Measurements from ENCODE around the gene TMEM123.
"Not testable (repeated sequence)": the region's sequence is repeated elsewhere in the genome, so short reads cannot be mapped to it uniquely, and the experiment has no call there.

TMEM123 gene

DNA sequence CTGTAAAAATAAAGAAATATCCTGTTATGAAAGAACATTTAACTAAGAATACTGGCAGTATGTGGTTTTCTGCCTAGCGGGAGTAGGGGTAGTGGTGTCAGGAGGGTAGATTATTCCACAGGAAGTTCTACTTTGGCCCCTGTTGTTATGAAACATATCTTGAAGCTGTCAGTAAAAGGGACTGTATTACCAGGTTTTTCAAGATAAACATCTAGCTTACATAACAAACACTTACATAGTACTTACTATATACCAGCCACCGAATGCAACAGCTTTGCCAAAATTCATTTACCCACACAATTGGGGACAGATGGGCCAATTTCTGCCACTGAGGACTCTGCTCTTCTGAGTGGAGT, 3.7 kb downstream of the TMEM123 start:
- DNase-seq: no peak

DNA sequence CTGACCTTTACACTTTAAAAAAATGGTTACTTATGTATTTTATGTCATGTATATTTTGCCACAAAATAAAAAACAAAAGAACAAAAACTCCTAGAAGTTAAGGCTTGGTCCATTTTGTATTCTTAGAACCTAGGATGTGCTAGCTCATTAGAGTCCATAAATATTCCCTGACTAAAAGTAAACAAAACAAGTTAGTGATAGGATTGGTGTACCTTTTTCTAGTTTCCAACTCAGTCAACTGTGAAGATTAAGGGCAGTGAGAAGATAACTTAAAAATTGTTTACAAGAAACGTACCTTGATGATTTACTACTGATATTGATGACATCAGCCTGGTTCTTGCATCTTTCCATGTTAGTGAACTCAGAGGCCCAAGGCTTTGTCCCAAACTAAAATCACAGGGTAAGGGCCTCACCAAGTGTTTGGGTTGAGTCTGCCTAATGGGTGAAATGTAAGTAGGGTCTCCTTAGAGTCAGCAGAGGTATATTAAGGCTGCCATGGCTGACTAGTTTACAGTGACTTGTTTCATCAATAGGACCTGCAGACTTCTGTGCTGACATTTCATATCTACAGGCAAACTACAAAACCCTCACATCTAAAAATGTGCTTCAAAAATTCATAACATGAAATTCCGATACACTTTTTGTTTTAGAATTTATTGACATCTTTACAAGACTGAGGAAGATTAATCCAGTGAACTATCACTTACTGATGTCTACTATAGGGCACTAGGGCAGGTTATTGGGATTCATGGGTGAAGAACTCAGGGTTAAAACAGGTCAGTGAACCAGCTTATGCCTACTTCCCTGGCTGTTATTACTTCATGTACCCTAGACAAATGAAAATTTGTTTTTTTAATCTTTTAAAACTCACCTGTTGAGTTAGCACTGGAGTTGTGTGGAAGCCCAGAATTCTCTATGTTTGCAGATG, 4.4 kb downstream of the TMEM123 start:
- no peak for DNase-seq

DNA sequence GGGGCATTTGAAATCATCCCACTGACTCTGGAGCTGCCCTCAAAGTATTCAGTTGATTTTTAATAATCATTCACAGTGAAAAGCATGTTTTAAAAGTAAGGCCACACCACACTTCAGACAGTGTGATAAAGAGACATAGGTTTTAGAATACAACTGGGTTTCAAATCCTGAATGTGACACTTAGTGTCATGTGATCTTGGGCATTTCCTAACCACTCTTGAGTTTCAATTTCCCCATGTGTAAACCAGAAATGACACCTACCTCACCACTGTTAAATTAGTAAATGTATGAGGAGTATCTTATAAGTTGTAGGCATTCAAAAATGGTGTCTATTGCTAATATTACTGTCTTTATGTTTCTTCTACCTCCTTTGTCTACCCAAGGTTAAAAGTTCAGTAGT, 5.4 kb downstream of the TMEM123 start:
- DNase-seq: no peak

DNA sequence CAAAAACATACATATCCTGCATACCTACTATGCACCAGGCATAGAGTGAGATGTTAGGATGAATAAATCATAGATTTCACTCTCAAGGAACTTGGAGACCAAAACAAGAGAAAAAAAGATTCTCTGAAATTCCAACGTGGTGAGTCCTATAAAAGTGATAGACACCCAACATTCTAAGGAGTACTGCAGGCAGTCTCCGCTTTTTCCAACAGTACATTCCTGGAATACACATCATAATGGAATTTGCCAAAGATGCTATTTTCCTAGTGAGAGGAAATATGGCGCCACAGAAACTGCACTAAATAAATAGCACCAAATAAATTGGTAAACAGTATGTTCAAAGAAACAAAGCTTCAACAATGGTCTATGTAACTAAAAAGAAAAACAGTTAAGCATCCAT, 6.0 kb downstream of the TMEM123 start:
- DNase-seq: no peak

DNA sequence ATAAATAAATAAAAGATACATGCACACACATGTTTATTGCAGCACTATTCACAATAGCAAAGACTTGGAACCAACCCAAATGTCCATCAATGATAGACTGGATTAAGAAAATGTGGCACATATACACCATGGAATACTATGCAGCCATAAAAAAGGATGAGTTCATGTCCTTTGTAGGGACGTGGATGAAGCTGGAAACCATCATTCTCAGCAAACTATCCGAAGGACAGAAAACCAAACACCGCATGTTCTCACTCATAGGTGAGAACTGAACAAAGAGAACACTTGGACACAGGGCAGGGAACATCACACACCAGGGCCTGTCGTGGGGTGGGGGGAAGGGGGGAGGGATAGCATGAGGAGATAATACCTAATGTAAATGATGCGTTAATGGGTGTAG, 7.9 kb downstream of the TMEM123 start:
- DNase-seq: not testable (repeated sequence)

DNA sequence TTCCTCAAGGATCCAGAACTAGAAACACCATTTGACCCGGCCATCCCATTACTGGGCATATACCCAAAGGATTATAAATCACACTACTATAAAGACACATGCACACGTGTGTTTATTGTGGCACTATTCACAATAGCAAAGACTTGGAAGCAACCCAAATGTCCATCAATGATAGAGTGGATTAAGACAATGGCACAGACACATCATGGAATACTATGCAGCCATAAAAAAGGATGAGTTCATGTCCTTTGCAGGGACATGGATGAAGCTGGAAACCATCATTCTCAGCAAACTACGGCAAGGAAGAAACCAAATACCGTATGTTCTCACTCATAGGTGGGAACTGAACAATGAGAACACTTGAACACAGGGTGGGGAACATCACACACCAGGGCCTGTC, 8.4 kb downstream of the TMEM123 start:
- DNase-seq: not testable (repeated sequence)

DNA sequence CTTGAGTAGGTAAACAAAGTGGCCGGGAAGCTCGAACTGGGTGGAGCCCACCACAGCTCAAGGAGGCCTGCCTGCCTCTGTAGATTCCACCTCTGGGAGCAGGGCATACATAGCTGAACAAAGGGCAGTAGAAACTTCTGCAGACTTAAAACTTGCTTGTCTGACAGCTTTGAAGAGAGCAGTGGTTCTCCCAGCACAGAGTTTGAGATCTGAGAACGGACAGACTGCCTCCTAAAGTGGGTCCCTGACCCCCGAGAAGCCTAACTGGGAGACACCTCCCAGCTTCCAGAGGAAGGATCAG, 13.6 kb downstream of the TMEM123 start:
- not testable (repeated sequence) for DNase-seq

DNA sequence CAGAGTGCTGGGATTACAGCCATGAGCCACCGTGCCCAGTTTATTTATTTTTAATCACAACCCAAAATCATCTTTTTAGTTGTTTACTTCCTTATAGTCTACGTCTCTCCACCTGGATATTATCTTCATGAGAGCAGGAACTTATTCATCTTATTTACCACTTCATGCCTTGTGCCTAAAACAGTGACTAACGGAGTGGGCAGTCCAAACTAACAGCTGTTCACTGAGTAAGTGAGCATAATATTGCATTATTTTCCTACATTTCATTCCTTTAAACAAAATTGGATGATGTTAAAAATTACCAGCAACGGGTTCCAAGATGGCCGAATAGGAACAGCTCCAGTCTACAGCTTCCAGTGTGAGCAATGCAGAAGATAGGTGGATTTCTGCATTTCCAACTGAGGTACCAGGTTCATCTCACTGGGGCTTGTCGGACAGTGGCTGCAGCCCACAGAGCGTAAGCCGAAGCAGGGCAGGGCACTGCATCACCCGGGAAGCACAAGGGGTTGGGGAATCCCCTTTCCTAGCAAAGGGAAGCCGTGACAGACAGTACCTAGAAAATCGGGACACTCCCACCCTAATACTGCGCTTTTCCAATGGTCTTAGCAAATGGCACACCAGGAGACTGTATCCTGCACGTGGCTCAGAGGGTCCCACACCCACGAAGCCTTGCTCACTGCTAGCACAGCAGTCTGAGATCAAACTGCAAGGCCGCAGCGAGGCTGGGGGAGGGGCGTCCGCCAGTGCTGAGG, 14.1 kb downstream of the TMEM123 start:
- no peak for DNase-seq

DNA sequence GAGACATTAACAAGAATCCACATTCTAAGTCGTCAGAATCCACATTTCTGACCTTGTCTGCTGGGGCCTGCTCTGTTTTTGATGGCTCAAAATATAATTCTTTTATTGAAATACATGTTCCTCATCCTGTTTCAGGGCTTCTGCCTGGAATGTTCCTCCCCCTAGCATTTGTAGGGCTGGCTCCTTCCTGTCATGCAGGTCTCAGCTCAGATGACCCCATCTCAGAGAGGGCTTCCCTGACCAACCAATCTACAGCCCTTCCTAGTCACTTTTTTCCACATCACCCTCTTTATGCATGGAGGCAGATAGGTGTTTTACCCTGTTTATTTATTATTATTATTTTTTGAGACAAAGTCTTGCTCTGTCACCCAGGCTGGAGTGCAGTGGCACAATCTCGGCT, 14.8 kb downstream of the TMEM123 start:
- no peak for DNase-seq

DNA sequence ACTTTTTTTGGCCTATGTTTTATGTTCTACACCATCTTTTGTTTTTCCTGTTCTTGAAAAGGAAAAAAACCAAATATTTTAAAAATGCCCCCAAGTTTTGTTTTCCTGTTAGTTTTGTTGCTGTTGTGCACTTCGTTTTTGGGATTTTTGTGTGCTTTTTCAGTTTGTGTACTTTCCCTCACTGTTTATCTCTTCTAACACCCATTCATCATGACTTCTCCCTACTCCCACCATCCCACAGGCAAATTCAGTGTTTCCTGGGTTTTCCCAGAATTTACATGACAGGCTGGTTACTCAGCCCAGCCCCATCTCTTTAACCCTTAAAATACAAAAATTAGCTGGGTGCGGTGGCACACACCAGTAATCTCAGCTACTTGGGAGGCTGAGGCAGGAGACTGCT, 15.6 kb downstream of the TMEM123 start:
- DNase-seq: no peak

DNA sequence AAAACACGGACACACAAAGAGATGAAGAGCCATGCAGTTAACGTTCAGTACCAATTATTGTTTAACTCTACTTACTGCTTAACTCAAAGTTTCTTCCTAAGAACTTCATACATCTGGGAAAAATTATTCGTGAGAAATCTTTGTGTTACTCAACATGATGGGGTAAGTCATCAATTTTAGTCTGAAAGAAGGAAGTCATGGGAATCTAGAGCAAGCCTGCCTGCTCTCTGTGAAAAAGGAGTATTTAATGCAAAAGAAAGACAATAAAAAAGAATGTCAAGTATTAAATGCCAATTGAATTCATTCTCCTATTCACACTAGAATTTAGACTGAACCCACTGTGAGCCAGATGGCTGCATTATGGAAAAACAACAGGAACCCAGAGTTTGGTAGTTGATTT, 16.0 kb downstream of the TMEM123 start:
- DNase-seq: no peak

DNA sequence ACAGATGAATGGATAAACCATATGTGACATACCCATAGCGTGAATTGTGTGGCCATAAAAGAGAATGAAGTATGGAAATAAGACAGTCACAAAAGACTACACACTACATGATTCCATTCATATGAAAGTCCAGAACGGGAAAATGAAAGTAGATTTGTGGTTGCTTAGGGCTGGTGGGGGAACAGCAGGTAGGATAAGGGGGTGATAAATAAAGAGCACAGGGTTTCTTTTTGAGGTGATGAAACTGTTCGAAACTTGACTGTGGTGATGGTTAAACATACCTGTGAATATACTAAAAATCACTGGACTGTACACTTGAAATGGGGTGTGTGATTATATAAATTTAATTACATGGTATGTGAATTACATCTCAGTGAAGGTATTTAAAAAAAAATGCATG, 16.9 kb downstream of the TMEM123 start:
- no peak for DNase-seq

DNA sequence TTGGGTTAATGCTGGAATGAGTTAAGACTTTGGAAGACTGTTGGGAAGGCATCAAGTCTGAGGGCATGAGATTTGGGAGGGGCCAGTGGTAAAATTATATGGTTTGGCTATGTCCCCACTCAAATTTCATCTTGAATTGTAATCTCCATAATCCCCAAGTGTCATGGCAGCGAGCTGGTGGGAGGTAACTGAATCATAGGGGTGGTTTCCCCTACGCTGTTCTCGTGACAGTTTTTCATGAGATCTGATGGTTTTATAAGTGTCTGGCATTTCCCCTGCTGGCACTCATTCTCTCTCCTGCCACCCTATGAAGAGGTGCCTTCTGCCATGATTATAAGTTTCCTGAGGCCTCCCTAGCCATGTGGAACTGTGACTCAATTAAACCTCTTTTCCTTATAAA, 19.0 kb downstream of the TMEM123 start:
- DNase-seq: not testable (repeated sequence)

DNA sequence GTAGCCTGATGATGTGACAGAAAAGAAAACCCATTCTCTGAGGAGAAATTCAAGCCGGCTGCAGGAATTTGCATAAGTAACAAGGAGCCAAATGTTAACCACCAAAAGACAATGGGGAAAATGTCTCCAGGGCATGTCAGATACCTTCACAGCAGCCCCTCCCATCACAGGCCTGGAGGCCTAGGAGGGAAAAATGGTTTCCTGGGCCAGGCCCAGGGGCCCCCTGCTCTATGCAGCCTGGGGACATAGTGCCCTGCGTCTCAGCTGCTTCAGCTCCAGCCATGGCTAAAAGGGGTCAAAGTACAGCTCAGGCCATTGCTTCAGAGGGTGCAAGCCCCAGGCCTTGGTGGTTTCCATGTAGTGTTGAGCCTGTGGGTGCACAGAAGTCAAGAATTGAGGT, 20.0 kb downstream of the TMEM123 start:
- not testable (repeated sequence) for DNase-seq

DNA sequence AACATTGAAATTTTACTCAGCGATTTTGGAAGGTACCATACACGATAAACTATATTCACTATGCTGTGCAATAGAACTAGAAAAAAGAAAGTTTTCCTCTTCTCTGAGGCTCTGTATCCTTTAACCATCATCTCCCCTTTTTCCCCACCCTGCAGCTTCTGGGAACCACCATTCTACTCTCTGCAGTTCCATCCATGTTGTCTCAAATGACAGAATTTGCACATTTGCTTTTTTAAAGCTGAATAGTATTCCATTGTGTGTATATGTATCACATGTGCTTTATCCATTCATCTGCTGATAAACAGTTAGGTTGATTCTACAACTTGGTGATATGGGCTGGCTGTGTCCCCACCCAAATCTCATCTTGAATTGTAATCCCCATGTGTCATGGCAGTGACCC, 21.2 kb downstream of the TMEM123 start:
- DNase-seq: no peak

DNA sequence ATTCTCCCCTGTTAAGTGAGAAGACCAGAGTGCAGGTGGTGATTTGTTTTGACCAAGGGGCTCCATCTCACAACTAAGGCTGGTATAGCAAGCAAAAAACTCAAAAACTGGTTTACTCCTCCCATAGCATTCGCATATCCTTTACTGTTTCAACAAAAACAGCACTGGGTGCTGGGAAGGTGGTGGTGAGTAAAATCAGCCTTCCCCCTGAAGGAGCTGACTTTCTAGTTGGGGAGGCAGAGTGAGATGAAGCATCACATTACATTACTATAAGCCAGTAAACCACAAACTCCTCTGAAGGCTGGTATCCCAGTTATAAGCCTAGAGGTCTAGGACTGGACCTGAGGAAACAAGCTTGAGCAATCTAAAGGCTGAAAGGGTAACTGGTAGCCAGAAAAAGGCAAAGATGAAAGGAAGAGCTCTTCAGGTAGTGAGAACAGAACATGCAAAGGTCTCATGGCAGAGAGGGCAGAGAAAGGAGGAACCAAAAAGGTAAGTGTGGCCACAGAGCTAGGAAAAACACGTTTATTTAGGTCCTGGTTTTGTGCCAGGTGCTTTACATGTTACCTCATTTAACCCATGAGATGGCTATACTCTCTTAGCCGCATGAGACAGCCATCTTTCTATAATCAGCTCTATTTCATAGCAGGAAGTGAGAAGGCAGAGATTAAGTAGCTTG, 22.3 kb downstream of the TMEM123 start:
- no peak for DNase-seq

DNA sequence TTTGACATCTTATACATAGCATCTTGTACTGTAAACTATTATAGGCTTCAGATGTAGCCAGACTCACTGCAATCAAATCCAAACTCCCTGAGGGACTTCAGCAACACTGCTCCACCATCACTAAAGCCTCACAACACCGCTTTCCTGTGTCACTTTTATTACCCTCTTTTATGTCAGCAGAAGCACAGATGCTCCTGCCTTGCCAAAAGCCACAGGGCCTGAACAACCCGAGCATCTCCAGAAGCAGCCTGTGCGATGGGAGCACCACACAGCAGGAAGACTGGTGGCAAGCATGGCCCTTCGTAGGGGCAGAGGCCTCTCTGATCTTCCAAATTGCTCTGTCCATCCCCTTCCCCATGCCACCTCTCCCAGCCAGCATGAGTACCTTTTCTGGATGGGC, 22.9 kb downstream of the TMEM123 start:
- no peak for DNase-seq

DNA sequence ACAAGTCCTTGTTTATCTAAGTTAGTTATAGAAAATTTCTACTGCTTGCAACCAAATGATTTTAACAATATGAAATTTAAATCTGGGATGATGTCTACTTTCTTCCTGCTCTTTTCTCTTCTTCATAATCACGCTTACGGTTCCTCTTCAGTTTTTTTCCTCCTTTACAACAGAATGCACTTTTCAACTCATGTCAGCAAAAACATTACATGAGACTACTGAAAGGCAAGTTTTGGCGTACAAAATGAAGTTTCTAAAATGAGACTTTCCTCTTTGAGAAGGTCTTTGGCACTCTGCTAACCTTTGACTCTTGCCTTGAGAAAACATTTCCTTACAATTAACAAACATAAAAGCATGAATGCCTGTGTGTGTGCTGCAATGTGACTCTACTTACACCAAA, 23.3 kb downstream of the TMEM123 start:
- no peak for DNase-seq

DNA sequence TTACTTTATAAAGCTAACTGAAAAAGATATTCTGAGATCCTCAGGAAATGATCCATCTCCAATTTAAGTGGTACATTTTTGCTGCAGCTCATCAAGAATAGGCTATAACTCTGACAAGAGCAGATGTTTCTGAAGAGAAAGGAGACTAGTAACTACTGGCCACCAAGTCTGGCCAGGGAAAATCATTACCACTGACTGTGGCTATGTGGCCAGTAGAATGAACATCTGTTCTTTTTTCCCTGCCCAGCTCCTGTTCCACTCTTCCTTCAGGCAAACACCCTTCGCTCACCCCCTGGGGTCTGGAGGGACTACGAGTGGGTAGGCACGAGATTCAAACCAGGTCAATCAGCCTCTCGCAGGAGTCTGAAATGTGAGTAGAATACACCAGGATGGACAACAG, 23.9 kb downstream of the TMEM123 start:
- DNase-seq: peak in 1 of 3 experiments; percentile 30

DNA sequence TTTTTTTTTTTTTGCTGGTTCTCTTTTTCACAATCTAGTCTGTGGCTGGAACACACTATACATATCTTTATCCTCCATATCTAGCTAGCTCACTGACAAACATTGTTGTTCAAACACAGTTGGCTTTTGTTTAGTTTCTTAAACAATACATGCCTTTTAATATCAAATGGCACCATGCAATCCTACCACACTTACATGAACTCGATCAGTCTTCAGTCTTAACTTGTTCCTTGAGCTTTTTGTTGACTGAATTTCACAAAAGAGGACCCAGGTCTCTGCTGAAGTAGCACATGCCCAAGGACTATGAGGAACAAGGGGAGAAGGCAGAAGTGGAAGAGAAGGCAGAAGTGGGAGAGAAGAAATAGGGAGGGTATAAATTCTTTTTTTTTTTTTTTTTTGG, 25.5 kb downstream of the TMEM123 start:
- DNase-seq: no peak

DNA sequence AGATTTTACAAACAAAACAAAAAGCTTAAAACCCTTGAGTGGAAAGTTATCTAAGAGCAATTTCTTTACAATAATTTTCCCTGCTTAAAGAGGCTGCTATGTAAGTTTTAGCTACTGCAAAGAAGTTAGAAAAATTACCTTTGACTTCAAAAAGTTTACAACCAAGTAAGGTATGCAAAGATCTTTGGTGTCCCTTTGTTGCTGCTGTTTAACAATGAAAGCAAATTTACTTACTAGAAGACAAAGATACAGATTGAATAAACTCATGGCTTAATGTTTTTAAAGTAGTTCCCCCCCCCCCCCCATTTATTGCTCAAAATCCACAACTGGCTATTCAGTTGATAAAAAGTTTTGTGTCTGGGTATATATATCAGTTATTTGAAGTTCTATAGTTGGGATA, 26.0 kb downstream of the TMEM123 start:
- DNase-seq: no peak

DNA sequence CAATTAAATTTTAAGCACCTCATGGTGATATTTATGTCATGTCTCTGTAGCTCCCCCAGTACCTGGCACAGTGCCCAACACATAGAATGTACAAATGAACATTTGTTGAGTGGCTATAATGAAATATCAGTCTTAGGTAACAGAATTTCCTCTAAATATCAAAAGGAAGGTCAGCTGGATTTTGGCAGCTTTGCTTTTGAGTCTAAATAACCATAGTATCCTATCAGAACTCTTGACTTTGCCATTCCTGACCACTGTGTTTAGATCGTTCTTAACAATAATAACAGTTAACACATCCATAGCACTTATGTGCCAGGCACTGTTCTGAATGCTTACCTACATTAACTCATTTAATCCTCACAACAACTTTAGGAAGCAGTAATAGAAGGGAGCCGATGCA, 26.6 kb downstream of the TMEM123 start:
- DNase-seq: peak in 1 of 3 experiments; percentile 34

DNA sequence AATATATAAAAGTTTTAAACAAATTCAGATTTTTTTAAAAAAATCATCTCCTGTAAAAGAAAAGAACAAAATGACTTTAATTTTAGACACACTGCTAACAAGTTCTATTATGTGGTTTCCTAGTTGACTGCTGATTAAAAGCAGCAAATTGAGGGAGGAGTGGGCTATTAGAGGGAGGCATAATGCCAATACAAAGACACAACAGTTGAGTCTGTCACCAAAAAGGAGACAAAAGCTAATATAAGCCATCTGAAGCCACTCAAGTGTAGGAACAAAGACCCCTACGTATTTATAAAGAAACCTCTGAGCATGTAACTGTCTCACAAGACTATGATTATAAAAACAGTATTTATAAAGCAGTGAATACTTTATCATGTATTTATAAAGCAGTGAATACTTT, 28.6 kb downstream of the TMEM123 start:
- DNase-seq: peak in 2 of 3 experiments; percentile 19 to 79

All from NCI-H1417 (cell line).